NCI-H446 (cell line): ENCODE results near the gene TMEM143.
A peak's percentile ranks its signal among the peaks of the same experiment; 100 is the strongest.

ENCODE experiments used
- DNase-seq, 2 experiments: peaks; one replicate each; lab custom pipeline; 2025; lab: John Stamatoyannopoulos, UW

The TMEM143 gene

GRCh38 chr19:48359123-48359522 is 4.6 kb downstream of the TMEM143 start:
- no peak for DNase-seq

DNA sequence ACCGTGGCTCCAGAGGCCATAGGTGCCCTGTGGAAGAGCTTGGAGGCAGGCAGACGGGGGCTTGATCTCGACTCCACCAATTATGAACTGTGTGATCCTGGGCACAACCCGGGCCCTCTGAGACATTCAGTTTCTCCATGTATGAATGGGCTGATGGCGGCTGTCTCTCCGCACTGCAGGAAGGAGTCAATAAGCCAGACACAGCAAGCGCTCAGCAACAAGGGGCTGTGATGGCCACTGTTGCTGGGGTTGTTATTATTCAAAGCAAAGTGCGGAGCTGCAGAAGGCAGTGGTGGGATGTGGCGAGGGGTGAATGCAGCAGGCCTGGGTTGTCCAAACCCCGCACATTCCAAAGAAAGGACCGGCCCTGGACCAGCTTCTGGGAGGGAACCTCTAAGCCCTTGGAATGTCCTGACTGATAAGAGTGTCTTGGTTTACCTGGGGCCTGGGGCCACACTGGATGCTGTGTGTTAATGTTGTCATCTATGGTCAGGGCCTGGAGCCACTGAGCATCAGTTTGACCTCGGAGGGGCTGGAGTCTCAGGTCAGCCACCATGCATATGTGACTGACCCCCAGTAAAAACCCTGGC is 8.3 kb downstream of the TMEM143 start:
- no peak for DNase-seq

DNA sequence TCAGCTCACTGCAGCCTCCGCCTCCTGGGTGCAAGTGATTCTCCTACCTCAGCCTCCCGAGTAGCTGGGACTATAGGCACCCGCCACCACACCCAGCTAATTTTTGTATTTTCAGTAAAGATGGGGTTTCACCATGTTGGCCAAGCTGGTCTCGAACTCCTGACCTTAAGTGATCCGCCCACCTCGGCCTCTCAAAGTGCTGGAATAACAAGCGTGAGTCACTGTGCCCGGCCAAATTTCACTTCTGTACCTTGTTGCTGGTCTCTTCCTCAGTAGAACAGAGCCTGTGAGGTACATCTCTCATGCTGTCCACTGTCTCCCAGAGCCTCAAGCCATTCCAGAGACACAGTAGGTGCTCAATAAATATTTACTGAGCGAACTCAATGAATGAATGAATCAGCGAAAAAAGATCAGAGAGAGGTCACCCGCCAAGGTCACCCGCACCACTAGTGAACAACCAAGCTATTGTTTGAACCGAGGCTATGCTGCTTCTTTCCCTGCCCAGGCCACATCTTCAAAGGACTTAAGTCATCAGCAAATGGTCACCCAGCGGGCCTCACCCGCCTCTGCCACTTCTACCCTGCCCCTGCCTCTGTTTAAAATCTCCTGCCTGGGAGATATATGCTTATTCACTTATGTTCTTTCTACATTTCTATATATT is 9.3 kb downstream of the TMEM143 start:
- no peak for DNase-seq

DNA sequence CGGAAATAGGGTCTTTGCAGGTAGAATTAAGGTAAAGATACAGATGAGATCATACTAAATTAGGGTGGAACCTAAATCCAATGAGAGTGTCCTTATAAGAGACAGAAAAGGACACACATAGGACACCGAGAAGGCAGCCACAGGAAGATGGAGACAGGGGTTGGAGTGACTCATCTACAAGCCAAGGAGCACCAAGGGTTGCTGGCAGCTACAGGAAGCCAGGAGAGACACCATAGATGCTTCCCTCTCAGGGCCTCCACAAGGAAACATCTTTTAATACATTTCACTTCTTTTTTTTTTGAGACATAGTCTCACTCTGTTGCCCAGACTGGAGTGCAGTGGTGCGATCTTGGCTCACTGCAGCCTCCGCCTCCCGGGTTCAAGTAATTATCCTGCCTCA is 10.1 kb downstream of the TMEM143 start:
- no peak for DNase-seq

GRCh38 chr19:48351341-48351752 is 12.4 kb downstream of the TMEM143 start:
- DNase-seq: peak; percentile 33 to 78

DNA sequence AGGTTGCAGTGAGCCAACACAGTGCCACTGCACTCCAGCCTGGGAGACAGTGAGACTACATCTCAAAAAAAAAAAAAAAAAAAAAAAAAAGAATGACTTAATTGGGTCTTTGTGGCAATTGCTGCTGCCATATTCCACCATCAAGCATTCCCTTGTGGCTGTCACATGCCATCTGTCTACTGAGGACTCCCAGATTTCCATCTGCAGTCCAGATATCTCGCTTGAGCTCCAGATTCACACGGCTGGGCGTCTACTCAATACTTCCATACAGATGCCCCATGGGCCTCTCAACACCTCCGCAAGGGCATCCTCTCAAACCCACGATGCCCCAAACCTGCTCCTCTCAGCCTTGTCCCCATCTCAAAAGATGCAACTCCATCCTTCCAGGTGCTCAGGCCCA is 12.9 kb downstream of the TMEM143 start:
- peak in 1 of 2 experiments; percentile 71 for DNase-seq

DNA sequence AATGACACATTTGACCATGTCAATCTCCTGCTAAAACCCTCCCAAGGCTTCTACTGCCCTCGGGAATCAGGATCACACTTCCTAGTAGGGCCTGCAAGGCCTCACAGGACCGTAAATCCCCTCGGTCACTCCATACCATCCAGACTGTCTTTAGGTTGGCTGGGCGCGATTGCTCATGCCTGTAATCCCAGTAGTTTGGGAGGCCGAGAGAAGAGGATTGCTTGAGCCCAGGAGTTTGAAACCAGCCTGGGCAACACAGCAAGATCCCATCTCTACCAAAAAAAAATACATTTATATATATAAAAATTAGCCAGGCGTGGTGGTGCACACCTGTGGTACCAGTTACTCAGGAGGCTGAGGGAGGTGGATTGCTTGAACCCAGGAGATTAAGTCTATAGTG is 15.0 kb downstream of the TMEM143 start:
- DNase-seq: no peak

DNA sequence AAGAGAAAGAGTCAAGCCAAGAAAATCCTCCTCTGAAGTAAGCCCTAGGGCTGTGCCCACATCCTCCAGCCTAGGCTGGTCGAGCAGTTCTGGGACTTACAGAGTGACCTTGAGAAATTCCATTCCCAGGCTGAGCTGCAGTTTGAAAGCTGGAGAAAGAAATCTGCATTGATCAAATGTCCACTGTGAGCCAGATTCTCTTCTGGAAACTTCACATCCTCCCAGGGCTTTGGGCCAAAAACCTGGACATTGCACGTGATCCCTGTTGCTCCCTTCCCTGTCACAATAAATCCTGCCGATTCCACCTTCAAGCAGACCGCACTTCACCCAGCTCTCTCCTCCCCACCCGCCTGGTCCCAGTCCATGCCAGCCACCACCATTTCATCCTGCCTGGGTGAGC is 15.7 kb downstream of the TMEM143 start:
- peak in 1 of 2 experiments; percentile 37 for DNase-seq

DNA sequence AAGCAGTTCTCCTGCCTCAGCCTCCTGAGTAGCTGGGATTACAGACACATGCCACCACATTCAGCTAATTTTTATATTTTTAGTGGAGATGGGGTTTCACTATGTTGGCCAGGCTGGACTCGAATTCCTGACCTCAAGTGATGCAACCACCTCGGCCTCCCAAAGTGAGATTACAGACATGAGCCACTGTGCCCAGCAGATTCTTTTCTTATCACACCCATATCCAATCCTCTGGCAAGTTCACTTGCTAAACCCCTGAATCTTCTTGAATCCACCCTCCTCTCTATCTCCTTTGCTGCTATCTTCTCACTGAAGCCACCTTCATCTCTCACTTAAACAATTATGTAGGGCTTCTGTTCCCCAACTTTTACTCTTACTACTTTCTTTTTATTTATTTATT is 17.5 kb downstream of the TMEM143 start:
- DNase-seq: no peak

DNA sequence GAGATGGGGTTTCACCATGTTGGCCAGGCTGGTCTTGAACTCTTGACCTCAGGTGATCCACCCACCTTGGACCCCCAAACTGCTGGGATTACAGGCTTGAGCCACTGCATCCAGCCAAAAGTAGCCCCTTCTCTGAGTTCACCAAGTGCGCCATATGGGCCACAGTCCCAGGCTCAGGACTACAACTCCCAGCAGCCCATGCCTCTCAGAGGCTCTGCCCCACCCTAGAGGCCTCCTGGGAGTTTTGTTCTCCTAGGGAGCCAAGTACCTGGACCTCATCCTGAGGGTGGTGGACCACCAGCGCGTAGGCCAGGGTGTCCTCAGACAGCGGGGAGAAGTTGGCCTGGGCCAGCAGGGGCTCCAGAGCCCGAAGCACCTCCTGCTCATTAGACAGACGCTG is 18.8 kb downstream of the TMEM143 start:
- DNase-seq: peak in 1 of 2 experiments; percentile 65

- DNase-seq: no peak
These were observed 20.7 kb downstream of the TMEM143 start for GRCh38 chr19:48342841-48343540.

DNA sequence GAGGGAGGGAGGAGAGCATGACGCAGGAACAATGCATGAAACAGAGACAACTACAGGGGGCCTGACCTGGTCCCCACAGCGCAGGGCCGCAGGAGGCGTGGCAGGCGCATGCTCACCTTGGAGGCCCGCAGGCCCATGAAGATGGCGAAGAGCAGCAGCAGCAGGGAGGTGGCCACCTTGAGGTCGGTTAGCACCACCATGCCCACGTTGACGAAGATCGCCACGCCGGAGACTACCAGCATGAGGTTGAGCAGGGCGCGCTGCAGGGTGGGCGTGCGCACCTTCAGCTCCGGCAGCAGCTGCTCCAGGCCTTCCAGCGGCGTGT is 21.4 kb downstream of the TMEM143 start:
- DNase-seq: no peak

- no peak for DNase-seq
These were observed 22.0 kb downstream of the TMEM143 start for GRCh38 chr19:48341515-48342413.

DNA sequence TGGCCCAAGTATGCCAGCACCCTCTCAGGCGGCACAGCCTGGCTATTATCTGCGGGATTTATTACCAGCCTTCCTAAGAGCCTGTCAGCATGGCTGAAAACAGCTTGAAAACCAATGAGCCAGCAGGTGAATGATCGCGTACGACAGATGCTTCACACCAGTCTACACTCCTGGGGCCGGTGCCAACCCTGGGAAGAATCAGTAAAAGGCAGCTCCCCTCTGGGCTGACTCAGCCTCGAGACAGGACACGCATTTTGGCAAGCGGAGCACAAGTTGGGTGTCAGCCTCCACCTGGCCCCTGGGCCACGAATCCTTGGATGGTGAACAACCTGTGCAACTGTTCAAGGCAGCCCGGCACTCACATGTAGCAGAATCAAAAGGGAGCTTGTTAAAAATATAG is 22.7 kb downstream of the TMEM143 start:
- DNase-seq: peak; percentile 97 to 99

- DNase-seq: no peak
These were observed 24.8 kb downstream of the TMEM143 start for GRCh38 chr19:48338802-48339503.

- no peak for DNase-seq
These were observed 25.4 kb downstream of the TMEM143 start for GRCh38 chr19:48338253-48338755.

DNA sequence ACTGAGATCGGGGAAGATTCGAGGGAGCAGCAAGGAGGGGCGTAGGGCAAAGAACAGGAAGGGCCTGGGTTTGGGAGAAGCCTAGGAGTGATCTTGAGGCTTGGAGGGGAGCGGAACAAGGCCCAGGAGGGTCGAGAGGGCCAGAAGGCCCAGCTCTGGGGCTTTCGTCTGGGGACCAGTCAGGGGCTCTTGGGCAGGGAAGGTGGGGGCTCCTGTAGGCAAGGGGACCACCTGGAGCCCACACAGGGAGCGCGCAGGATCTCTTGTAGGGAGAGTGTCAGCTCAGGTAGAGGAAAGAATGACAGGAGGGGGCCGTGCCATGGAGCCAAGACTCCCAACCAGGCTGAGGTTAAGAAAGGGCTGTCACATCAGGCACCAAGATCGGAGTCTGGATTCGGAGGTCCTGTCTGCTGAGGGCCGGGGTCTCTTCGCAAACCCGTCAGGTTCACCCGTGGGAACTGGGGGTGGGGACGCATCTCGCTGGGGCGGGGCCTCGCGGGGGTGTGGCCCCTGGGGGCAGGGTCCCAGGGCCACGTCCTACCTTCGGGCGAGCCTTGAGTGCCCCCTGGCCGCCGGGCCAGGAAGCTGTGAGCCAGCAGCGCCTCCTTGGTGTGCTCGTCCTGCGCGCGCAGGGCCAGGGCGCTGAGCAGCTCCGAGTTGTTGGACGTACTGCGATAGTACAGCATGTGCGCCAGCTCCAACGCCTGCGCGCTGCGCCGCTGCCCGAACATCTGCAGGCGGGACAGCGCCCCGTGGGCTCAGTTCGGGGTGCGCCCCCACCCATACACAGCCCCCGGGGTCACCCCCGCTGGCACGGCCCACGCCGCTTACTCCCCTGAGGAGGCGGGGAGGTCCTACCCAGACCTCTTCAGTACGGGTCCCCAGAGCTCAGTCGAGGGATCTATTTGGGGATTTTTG is 30.0 kb downstream of the TMEM143 start:
- peak; percentile 28 to 85 for DNase-seq

DNA sequence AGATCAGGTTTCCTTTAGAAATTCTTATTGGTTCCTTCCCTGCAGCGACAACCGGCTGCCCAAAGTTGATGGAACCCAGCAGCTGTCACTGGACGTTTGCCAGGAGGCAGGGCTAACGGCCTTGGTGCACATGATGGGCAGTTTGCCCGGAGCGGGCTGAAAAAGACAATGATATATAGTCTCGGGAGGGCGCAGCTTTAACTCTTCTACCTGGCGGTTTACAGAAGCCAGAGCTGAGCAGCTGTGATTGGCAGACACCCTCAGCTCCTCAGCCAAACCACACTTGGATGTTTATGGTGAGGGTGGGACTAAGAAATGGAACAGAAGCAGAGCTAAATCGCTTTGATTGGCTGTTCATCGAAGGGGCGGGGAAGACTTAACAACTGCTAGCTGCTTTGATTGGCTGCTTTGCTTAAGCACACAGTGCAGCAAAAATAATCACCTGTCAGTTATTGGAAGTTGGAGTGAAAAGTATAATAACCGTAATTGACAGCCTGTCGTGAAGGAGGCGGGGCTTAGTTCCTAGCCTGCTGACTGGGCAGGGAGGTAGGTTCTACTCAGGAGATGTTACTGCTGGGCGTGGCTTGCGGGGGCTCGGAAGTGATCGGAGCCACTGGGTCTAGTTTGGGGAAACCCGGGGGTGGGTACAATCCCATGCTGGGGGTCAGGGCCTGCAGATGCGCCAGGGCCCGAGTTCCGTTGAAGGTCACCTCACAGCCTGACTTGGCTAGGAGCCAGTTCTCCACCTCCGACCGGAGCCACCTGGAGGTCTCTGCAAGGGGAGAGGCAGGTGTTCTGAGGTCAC is 30.9 kb downstream of the TMEM143 start:
- peak; percentile 100 for DNase-seq

DNA sequence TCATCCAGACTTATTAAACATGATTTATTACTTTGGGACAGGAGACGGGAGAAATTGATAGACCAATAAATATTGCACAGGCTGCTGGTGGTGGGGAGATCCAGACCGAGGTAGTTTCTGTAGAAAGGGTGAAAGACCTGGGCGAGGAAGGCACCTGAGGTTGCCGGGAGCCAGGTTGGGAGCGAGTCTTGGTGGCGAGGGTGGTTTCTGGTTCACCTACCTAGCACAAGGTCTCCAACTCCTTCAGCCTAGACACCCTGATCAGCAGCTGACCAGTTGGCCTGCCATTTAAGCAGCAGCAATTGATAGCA is 31.4 kb downstream of the TMEM143 start:
- DNase-seq: no peak
